Body of pancreas (tissue), 4 donors: ENCODE measurements around the gene ZNF219. TPM values are rescaled to one million over a fixed set of nuclear protein-coding genes. Genes with fewer than 3 reads are reported as not detected.

Source experiments
- ATAC-seq: fragments of 150-250 bp; one replicate; pipeline ENCODE4 v1.9.1; 2016
- DNase-seq, 4 donors: peaks; one replicate each; pipeline ENCODE4 v3.0.0-alpha.2; 2019
- H3K27ac ChIP-seq, 4 donors: fragments of 200-600 bp; sonication (generic); 1 replicate in 3 of 4; 2 replicates in 1 of 4; pipeline versions ENCODE4 v1.5.1 to v1.6.1; 2016 to 2019; ENCODE audit warnings: mild to moderate bottlenecking in 1 of 4, mixed read lengths in 1 of 4, moderate library complexity in 1 of 4
- H3K27me3 ChIP-seq, 2 donors: fragments of 200-600 bp; sonication (generic); one replicate each; pipeline ENCODE4 v1.6.0; 2016; ENCODE audit warnings: mild to moderate bottlenecking in 1 of 2
- H3K36me3 ChIP-seq, 2 donors: fragments of 200-600 bp; sonication (generic); replicated peaks in 1 of 2; 2 replicates each; pipeline ENCODE4 v1.5.1; 2016; ENCODE audit warnings: low read depth in 2 of 2; ENCODE audit not compliant: insufficient read depth in 1 of 2
- H3K4me1 ChIP-seq: fragments of 200-600 bp; sonication (generic); one replicate; pipeline ENCODE4 v1.6.0; 2016
- H3K4me3 ChIP-seq, 2 donors: fragments of 200-600 bp; sonication (generic); 1 replicate in 1 of 2; 2 replicates in 1 of 2; pipeline ENCODE4 v1.5.1; 2016 to 2019
- H3K9me3 ChIP-seq, 3 donors: fragments of 200-600 bp; sonication (generic); 1 replicate in 2 of 3; 2 replicates in 1 of 3; pipeline ENCODE4 v1.5.1; 2016
- CTCF ChIP-seq, 7 experiments: fragments of 450-650 bp in 4 of 7; fragments of 200-600 bp in 3 of 7; sonication (generic) in 3 of 7; IDR thresholded peaks; one replicate each; pipeline ENCODE4 v1.5.1; 2016 to 2019; ENCODE audit warnings: antibody characterized with exemption in 7 of 7
- POLR2A ChIP-seq, 3 donors: fragments of 450-650 bp; IDR thresholded peaks; one replicate each; pipeline ENCODE4 v1.6.1; 2016; ENCODE audit warnings: antibody characterized with exemption in 3 of 3, mild to moderate bottlenecking in 2 of 3
- WGBS, 2 donors: methylation state at CpG; one replicate each; pipeline ENCODE4 v1.1.5; 2017; 5-methylcytosine and 5-hydroxymethylcytosine counted together
- intact Hi-C: fragments of 100-400 bp; cut with DNase I; formaldehyde crosslinking; loops from one replicate; pipeline ENCODE4 v1.15.1; 2023
- total RNA-seq, 2 donors: library from RNA; depleted of rRNA; stranded (reverse); fragments of >200 nt; gene quantifications; one replicate each; pipeline ENCODE4 v1.1.0, GENCODE V29; 2016

Gene ZNF219
- total RNA-seq, 2 donors from 2014 or later = 28.3 to 39.2 TPM

GRCh38 chr14:21093018-21093417 lies 5.4 kb downstream of the ZNF219 start:
- WGBS, 2 donors = 75 to 82% methylated on average over 35 to 36 of the region's 36 CpGs
- H3K36me3 ChIP-seq = peaks cover 0 to 2% of the 10 kb centered on the region in 2 donors
- TF ChIP-seq CTCF (IDR thresholded peaks at IDR 0.05) (no peak), POLR2A (IDR thresholded peaks at IDR 0.05) (no peak)
- no peak overlapping the region for H3K27ac ChIP-seq
- DNase-seq = no peak
- H3K9me3 ChIP-seq = no peaks in the 10 kb centered on the region
- no peaks in the 10 kb centered on the region for H3K27me3 ChIP-seq
- H3K4me1 ChIP-seq = peaks cover 23% of the 10 kb centered on the region
- H3K4me3 ChIP-seq = no peak overlapping the region
- no peak for ATAC-seq
- intact Hi-C loops = no loop called here

GRCh38 chr14:21092273-21093011 lies 6.0 kb downstream of the ZNF219 start:
- Histone ChIP-seq H3K36me3 (peaks cover 0 to 2% of the 10 kb centered on the region in 2 donors), H3K9me3 (no peaks in the 10 kb centered on the region), H3K4me3 (no peak overlapping the region), H3K4me1 (peaks cover 22% of the 10 kb centered on the region), H3K27me3 (no peaks in the 10 kb centered on the region), H3K27ac (peak overlapping the region in 2 of 4 donors; percentile 24 to 27)
- 31 to 69% methylated on average over 19 to 50 of the region's 59 CpGs for WGBS, 2 donors
- TF ChIP-seq POLR2A (IDR thresholded peaks at IDR 0.05) (no peak), CTCF (IDR thresholded peaks at IDR 0.05) (peak; percentile 100)
- intact Hi-C loops = no loop called here
- DNase-seq = peak; percentile 87 to 92 (median 90)
- ATAC-seq = peak; percentile 92

- H3K27ac ChIP-seq = peak overlapping the region in 2 of 4 donors; percentile 24 to 27
- no peaks in the 10 kb centered on the region for H3K27me3 ChIP-seq
- DNase-seq (no peak), ATAC-seq (peak; percentile 1)
- H3K4me1 ChIP-seq = peaks cover 17% of the 10 kb centered on the region
- H3K4me3 ChIP-seq = no peak overlapping the region
- no peaks in the 10 kb centered on the region for H3K9me3 ChIP-seq
- intact Hi-C loops = no loop called here
- TF ChIP-seq CTCF (IDR thresholded peaks at IDR 0.05) = no peak
- TF ChIP-seq POLR2A (IDR thresholded peaks at IDR 0.05) = no peak
- 84 to 86% methylated on average over 36 to 41 of the region's 42 CpGs for WGBS, 2 donors
- H3K36me3 ChIP-seq = peaks cover 0 to 2% of the 10 kb centered on the region in 2 donors
Measured at GRCh38 chr14:21091821-21092272, 6.6 kb downstream of the ZNF219 start.

GRCh38 chr14:21090940-21091663 lies 7.4 kb downstream of the ZNF219 start:
- no peaks in the 10 kb centered on the region for H3K9me3 ChIP-seq
- no peak overlapping the region for H3K27ac ChIP-seq
- H3K4me1 ChIP-seq = peaks cover 17% of the 10 kb centered on the region
- DNase-seq (no peak), ATAC-seq (no peak)
- TF ChIP-seq POLR2A (IDR thresholded peaks at IDR 0.05) (no peak), CTCF (IDR thresholded peaks at IDR 0.05) (no peak)
- H3K4me3 ChIP-seq = no peak overlapping the region
- intact Hi-C loops = no loop called here
- no peaks in the 10 kb centered on the region for H3K27me3 ChIP-seq
- 88 to 91% methylated on average over 39 to 42 of the region's 45 CpGs for WGBS, 2 donors
- peaks cover 0 to 2% of the 10 kb centered on the region in 2 donors for H3K36me3 ChIP-seq
